Measurements from ENCODE around the gene NRXN3.

GRCh38 chr14:79514700-79515099, 1344.5 kb downstream of the NRXN3 start:
- no peak for TF ChIP-seq EZH2 (IDR thresholded peaks at IDR 0.05; ENCODE audit: low read depth)
- no peak for TF ChIP-seq CTCF (conservative IDR thresholded peaks at IDR 0.05)

All from PC-9 (cell line).